DMS53 (cell line): ENCODE measurements around the gene ADGRV1.
A peak's percentile ranks its signal among the peaks of the same experiment; 100 is the strongest.
"Not testable (repeated sequence)": the region's sequence is repeated elsewhere in the genome, so short reads cannot be mapped to it uniquely, and the experiment has no call there.

Experiments used
- DNase-seq: peaks from one replicate; lab custom pipeline; 2025; lab: John Stamatoyannopoulos, UW

Gene ADGRV1

DNA sequence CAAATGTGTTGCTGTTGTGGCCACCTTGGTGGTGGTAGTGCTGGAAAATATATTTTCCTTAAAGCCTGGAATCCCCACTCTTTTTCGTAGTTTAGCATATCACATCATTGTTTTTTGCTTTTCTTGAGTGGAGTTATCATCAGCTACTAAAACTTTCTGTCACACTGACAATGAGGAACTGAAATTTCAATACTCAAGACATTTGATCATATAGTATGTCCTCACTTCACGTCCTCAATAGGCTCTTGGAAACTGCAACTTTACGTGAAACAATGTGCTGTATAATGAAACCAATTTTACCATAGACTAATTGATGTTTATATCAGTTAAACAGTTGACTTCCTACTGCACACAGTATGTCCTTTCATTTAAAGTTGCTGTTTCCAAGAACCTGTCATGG lies 265.8 kb downstream of the ADGRV1 start:
- no peak for DNase-seq

DNA sequence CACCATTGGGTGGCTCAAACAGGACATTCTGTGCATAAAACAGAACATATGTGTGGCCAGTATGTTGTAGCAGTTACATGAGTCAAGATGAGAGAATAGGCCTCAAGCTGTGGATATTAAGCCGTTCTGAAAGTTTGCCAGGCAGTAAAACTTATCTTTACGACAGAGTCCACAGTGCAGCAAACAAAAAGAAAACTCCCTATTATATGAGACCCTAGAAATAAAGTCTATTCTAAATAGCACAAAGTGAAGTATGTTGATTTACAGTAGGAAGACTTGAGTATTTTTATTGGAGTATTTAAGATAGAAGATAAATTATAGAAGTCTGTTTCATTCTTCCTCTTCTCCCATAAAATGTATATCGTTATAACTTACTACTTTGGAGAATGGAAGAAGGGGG lies 271.5 kb downstream of the ADGRV1 start:
- no peak for DNase-seq

DNA sequence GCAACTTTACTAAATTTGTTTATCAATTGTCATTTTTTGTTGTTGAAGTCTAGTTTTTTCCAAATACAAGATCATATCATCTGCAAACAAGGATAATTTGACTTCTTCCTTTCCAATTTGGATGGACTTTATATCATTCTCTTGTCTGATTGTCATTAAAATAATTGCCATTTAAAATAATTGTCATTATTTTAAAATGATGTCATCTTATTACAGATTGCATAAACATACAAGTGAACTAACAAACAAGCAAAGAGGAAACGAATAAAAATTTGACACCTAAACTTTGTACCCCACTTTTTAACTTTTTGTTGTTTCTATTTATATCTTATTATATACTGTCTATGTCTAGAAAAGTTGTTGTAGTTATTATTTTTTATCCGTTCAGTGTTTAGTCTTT lies 275.2 kb downstream of the ADGRV1 start:
- no peak for DNase-seq

DNA sequence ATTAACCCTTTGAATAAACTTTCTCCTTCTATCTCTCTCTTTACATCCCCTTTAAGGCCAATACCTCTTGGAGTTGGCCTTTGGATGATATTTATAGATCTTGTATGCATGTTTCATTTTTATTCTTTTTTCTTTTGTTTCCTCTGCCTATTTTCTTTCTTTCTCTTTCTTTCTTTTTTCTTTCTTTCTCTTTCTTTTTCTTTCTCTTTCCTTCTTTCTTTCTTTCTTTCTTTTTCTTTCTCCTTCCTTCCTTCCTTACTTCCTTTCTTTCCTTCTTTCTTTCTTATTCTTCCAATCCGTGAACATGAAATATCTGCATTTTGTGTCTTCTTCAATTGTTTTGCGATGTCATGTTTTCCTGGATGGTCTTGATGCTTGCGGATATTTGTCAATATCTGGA lies 276.1 kb downstream of the ADGRV1 start:
- no peak for DNase-seq

DNA sequence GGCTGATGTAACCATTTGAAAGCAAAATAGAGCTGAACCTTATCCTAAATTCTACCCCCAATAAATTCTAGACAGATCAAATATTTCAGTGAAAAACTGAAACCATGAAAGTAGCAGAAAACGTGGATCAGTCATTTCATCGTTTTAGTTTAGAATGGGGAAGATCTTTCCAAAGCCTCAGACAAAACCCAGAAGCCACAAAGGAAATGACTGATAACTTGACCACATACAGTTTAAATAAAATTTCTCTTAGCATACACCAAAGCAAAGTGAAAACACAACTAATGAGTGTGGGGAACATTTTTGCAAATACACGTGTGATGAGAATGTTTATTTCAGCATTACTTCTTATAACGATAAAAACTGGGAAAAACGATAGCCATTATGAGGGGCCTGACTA lies 284.8 kb downstream of the ADGRV1 start:
- DNase-seq: no peak

DNA sequence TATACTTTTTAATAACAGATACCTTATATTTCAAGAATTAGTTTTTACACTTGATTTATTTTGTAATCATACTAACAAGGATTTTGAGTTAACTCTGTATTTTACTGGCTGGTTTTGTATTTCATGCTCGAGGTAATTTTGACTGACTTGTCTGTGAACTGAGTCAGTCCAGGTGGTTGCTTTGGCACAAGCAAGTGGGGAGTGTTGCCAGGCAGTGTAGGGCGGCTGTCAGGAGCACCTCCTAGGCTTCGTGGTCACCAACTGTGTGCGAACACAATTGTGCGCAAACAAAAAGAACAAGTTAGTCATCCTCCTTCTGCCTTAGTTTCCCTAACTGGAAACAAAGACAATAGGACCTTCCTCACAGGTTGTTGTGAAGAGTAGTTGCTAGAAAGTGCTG lies 286.3 kb downstream of the ADGRV1 start:
- no peak for DNase-seq

DNA sequence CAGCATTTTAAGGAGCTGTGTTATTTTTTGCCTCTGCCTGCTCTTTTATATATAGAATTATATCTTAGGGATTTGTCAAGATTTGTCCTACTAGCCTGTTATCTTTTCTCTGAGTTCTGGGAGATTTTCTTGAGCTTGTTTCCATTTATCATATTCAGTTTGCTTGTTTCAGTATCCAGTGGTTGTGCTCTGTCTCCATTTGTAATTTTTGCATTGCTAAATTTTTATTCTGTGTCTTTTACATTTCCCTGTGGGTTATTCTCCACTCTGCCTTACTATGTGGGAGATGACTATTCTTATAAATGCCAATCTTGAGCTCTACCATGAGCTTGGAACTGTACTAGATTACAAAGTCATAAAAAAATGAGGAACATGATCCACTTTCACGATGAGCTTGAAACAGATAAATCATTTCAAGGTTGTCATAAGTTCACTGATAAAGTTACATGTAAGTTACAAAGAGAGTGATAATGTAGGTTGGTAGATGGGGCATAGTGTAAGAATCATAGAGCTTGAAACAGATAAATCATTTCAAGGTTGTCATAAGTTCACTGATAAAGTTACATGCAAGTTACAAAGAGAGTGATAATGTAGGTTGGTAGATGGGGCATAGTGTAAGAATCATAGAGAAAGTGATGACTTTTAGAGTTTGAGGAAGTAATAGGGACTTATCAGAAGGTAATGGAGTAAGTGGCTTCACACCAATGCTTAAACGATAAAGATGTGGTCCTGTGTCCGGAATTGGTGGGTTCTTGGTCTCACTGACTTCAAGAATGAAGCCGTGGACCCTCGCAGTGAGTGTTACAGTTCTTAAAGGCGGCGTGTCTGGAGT lies 287.3 kb downstream of the ADGRV1 start:
- DNase-seq: no peak

DNA sequence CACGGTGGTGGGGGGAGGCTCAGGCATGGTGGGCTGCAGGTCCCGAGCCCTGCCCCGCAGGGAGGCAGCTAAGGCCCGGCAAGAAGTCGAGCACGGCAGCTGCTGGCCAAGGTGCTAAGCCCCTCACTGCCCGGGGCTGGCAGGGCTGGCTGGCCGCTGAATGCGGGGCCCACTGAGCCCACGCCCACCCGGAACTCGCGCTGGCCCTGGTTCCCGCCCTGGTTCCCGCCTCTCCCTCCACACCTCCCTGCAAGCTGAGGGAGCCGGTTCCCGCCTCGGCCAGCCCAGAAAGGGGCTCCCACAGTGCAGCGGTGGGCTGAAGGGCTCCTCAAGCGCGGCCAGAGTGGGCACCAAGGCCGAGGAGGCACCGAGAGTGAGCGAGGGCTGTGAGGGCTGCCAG lies 289.0 kb downstream of the ADGRV1 start:
- not testable (repeated sequence) for DNase-seq

DNA sequence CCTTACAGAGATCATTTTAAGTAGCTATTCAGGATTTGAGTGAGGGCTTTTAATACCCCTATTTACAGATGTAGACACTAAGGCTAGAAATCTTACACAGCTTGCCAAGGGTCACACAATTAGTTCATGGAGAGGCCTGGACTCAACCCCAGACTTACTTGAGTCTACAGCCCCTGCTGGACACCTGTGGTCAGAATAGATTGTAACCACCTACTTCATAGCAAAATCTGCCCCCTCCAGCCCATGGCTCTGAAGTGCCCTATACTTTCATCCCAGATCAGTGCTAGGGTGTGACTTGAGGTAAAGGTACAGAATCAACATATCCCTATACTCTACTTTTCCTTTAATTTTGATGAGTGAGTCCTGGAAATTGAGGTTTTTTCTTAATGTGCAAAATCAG lies 291.3 kb downstream of the ADGRV1 start:
- no peak for DNase-seq

DNA sequence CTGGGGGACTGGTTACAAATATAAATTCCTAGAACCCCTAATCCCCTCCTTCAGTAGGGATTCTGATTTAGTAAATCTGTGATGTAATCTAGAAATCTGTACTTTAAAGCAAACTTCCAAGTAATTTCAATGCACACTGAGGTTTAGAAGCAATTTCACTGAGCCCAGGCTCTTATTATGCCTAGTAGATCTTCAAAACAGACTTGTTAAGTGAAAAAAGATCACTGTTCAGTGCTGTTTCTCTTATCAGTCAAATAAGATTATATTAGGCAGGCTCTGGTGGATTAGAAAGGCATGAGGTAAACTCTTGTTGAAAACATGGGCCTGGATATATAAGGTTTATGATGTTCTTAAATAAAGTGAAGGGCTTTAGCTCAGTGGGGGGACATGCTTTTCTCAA lies 293.9 kb downstream of the ADGRV1 start:
- no peak for DNase-seq

DNA sequence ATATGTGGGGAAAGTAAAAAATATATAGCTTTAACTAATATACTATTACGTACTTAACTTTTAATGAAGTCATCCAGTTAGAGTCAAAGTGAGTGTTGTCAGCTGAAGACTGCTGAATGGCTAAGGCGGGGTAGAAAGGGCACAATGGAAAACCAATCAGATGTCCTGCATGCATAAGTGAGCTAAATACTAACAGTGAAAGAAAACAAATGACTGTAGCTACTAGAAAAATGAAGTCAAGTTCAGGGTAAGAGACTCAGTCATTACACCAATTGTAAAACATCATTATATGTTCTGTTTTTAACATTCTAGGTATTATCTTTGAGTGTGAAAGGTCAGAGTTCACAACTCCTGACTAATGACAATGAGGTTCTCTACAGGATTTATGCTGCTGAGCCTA lies 295.2 kb downstream of the ADGRV1 start:
- no peak for DNase-seq

DNA sequence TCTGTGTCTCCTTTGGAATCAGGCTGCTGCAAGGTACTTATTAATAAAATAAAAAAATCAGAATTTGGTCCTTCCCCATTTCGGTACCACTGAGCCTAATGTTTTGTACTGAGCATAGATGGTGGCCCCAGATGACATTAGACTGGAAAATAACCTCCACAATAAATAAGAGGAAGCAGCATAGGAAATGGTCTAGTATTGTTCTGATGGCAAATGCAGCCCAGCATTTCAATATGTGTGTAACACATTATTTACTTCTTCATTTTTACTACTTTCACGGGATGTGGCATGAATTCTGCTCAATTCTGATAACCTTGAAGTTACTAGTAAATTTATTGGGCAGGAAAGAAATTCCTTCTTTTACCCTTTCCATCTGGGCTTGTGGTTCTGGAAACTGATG lies 295.6 kb downstream of the ADGRV1 start:
- DNase-seq: no peak

DNA sequence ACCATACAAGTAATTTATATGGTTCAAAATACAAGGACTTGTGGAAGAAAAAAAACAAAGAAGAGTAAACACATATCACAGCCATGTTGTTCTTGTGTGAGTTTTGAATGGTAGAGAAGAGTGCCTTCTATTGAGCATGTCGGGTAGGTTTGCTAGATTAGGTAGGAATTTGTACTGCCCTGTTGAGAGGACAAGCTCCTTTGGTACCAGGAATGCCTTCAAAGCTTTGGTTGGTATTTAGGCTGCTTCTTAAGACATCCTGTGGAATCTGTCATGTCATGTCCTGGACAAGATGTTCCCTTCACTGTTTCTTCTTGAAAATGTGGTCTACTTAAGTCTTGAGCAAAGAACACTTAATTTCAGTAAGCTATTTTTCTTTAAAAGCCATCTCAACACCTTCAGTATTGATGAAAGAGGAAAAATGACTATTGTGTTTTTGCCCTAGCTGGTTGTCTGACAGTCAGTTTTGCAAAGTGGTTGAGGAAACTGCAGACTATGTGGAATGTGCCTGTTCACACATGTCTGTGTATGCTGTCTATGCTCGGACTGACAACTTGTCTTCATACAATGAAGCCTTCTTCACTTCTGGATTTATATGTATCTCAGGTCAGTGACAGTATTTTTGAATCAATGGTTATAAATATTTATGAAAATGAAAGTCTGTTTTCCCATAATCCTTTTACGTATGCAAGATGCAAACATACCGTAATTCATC lies 296.9 kb downstream of the ADGRV1 start:
- no peak for DNase-seq

DNA sequence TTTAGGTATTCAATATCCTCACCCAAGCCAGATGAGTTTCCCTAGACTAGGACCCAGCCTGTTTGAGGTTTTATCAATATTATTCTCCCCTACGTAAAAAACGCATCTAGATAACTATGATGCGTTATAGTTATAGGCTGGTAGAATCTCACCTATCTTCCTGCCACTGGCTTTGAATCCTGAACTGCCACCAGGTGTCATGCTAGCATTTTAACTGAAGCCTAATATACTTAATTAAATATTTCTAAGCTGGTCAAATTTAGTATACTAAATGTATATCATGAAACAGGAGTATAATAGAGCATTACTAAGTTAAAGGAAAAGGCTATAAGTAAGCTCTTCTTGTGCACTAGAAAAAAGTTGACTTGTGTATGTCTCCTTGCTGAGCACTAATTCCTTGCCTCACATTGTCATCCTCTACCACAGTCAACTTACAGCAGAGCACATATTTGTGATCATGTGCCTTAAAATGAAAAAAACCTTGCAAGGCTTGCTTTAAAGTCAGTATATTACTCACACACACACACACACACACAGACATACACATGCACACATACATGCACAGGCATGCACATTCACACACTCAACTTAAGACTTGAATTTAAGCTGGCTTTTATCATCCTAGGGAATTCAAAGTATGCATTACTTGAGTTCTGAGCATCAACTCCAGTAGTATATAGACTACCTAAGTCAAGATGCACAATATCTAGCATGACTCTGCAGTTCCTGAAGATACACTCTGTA lies 303.4 kb downstream of the ADGRV1 start:
- DNase-seq: peak; percentile 4

DNA sequence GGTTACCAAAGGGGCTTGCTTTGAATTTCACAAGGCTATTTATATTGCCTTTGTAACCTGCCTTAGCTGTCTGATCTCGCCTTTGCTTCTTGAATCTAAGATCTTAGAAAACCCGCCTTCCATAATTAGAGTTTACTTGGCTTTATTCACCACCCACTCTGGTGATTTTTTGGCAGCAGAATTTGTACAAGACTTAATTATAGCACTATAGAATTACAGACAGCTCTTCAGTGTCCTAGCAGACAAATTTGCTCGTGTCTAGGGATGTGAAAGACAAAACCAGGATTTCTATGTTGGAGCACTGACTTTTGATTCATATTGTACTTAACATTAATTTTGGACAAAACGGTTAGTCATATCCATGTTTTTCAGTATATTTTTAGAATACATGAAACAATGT lies 306.6 kb downstream of the ADGRV1 start:
- DNase-seq: no peak

DNA sequence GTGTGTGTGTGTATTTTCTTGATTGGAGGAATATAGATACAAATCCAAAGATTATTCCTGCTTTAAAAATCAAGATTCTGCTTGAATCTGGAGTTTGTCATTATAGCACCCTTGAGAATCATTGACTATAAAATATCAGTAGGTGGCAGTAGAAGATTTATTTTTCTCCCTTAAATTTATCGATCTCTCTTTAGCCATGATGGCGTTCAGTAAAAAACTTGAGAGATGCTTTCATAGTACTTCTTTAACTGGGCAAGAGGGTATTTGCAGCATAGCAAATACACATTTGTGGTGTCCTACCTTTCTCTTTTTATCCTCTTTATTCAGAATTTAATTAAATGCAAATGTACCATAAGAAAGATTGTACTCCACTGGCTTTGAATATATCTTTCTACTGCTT lies 307.7 kb downstream of the ADGRV1 start:
- peak; percentile 57 for DNase-seq

DNA sequence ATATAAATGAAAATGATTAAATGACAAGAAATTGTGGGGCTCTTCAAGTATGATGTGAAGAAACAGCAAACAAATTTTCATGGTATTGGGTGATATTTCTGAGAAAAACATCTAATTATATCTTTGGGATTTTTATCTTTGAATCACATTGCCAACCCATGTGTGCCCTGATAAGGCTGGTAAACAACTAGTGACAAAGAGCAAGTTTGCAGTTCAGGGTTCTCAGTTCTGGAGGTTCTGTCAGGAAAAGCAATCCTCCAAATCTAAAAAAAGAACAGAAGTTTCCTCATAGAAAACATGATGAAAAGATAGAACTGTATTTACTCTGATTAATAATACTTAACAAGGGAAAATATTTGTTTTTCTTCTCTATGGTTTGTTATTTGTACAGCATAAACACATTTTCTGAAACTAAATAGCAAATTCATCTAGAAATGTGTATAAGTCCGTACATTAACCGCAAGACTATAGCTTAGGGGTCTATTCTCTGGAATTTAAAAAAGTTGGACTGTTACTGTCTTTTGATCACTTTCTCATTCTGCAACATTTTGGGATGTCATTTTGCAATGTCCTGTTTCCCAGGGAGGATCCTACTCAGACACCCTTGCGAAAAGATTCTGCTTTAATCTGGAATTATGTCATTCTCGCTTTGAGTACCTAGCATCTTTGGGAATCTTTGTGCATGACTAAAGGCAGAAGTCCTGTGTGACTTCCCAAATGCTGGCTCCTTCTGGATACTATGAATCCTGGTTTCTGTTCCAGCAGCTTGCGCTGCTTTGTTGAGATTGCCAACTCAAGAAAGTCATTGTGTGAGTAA lies 308.5 kb downstream of the ADGRV1 start:
- no peak for DNase-seq

DNA sequence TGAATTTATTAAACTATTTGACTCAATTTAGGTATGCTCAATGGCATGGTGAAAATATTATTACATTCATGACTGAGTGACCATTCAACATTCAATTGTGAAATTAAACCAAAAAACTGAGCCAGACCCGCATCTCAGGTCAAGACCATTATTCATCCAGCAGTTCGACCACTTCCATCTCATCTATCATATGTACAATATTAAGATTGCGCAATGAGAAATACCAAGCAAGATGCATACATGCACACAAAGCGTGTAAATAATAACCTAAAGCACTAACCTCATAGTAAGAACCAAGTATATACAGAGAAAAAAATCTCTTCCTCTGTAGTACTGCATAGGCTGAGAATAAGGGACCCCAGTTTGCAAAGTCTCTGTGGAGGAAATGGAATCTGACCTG lies 310.2 kb downstream of the ADGRV1 start:
- no peak for DNase-seq

DNA sequence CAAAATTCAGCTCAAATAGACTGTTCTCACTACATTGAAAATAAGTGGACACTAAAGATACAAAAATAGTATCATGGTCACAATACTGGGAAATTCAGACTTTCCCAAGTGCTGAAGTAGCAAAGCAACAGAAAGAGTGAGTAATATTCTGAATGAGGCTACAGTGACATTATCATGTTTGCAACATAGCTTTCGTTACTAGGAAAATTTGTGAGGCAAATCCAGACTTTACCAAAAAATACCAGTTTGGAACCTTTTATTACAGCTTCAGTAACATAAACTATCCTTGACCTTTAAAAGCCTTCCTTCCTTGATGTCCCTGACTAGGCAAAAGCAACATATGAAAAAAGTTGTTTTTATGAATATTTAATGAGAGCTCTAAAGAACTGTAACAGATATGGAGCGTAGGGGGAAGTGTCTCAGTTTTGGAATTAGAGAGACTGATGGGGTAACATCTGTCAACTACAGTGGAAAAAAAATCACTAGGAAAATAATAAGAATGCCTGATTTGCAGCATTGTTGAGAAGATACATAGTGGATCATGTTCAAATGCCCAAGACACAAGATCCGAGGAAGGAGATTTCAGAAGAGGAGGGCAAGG lies 312.9 kb downstream of the ADGRV1 start:
- no peak for DNase-seq

DNA sequence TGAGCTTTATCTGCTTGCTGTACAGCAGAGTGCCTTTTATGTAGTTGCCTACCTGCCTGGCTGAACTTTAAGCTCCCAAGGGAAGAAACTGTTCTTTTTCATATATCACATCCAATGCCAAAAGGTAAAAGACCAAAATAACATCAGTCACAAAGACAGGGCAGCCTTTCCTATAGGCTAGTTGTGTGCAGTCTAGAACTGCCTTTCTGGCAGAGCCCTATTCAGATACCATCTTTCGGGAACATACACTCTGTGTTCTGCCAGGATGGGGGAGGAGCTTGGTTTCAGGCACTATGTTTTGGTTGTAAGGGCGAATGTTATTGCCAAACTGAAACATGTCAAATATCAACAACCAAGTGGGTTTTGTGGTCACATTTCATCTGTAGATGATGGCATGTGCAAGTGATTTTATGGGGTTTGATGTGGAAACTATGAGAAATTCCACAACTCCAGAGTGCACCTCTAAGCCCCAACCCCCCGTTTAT lies 314.5 kb downstream of the ADGRV1 start:
- no peak for DNase-seq

DNA sequence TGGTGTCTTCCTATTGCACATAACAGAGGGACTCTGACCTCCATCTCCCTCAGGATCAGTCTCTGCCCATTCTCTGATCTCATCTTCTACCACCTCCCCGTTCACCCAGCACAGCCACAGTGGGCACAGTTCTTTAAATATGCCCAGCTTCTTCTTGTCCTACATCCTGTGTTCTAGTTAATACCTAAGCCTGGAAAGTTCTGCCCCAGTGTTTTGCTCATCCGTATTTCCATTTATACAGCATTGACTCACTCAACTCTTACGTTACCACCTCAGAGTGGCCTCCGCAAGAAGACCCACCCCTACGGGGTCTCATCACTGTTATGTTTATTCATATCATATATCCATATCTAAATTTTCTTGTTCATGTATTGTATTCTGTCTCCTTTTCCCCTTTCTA lies 315.5 kb downstream of the ADGRV1 start:
- no peak for DNase-seq

DNA sequence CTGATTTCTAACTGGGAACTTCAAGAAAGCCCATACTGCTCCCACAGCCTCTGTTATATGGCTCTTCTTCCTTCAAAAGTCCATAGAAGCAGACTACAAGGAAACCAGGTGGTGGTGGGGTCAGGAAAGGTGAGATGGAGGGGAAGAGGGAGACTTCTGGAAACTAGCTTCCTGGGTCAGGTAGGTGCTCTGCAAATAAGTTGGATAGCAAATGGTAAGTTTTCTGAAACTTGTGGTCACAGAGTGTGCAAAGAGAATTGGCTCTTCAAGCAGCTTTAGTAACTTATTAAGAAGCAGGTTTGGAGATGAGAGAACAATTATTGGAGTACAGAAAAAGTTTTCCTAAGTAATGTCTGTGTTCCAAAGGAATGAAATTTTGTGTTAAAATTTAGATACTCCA lies 316.9 kb downstream of the ADGRV1 start:
- no peak for DNase-seq
